ENCODE measurements around the gene CNTN3.

The CNTN3 gene

GRCh38 chr3:74606996-74607395, 7.5 kb downstream of the CNTN3 start:
- DNase-seq: no peak

GRCh38 chr3:74605437-74605836, 9.0 kb downstream of the CNTN3 start:
- DNase-seq: no peak

- no peak for DNase-seq
Measured at GRCh38 chr3:74603292-74603691, 11.2 kb downstream of the CNTN3 start.

- DNase-seq: no peak
Measured at GRCh38 chr3:74602471-74602870, 12.0 kb downstream of the CNTN3 start.

GRCh38 chr3:74601793-74602192, 12.7 kb downstream of the CNTN3 start:
- DNase-seq: no peak

- no peak for DNase-seq
Measured at GRCh38 chr3:74599564-74599963, 14.9 kb downstream of the CNTN3 start.

- no peak for DNase-seq
Measured at GRCh38 chr3:74593152-74593551, 21.3 kb downstream of the CNTN3 start.

- DNase-seq: no peak
Measured at GRCh38 chr3:74592359-74592758, 22.1 kb downstream of the CNTN3 start.

- no peak for DNase-seq
Measured at GRCh38 chr3:74591946-74592345, 22.5 kb downstream of the CNTN3 start.

GRCh38 chr3:74591342-74591741, 23.1 kb downstream of the CNTN3 start:
- no peak for DNase-seq

GRCh38 chr3:74590620-74591262, 23.7 kb downstream of the CNTN3 start:
- no peak for DNase-seq

- no peak for DNase-seq
Measured at GRCh38 chr3:74584782-74585181, 29.7 kb downstream of the CNTN3 start.

GRCh38 chr3:74582982-74583381, 31.5 kb downstream of the CNTN3 start:
- DNase-seq: no peak

- no peak for DNase-seq
Measured at GRCh38 chr3:74575857-74576256, 38.6 kb downstream of the CNTN3 start.

- no peak for DNase-seq
Measured at GRCh38 chr3:74571118-74571517, 43.3 kb downstream of the CNTN3 start.

Measured in GOT3 (cell line).